GM18868 (cell line): ENCODE measurements around the gene ADGRB2.
A peak's percentile ranks its signal among the peaks of the same experiment; 100 is the strongest.

ENCODE experiments used
- ATAC-seq: cut with Tn5 transposase; IDR thresholded peaks from one replicate; pipeline ENCODE4 v1.9.1; 2021; ENCODE audit warnings: mild to moderate bottlenecking, moderate library complexity; ENCODE audit not compliant: unreplicated experiment

ADGRB2 gene

DNA sequence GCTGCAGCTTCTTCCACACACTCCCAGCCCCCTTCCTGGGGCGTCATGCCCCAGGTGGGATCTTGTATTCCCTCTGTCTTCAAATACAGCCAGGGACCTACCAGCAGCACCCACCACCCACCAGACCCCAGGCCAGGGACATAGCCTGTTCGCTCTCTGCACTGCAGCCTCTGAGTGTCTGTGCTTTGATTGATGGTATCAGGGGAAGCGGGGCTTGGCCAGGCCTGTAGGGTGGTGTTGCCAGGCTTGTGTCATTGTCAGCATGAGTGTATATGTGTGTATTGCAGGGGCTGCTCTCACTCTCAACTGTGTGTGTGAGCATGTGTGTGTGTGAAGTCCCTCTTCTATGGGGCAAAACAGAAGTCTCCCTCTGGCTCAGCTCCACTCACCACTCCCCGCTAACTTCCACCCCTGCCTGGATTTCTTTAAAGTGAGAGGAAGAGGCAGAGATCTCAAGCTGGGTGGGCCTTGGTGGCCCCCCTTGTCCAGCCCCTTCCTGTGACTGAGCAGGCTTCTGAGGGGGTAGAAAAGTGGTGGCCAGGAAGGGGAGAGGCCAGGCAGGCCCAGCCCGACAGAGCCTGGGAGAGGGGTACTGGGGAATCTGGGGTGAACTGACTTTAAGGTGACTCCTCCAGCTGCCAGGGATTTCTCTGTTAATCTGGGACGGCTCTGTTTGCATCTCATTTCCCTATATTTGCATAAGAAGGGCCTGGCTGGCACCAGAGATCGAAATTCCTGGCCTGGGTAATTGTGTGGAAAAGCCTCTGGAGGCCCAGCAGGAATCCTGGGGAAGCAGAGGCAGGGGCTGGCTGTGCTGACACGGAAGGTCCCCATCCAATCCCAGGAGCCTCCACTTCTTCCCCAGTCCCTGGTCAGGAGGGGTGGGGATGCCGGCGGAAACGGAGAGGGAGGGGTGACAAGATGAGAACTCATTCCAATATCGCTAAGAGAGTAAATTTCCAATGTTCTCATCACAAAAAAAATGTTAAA is 18.6 kb upstream of the ADGRB2 start:
- ATAC-seq: no peak

DNA sequence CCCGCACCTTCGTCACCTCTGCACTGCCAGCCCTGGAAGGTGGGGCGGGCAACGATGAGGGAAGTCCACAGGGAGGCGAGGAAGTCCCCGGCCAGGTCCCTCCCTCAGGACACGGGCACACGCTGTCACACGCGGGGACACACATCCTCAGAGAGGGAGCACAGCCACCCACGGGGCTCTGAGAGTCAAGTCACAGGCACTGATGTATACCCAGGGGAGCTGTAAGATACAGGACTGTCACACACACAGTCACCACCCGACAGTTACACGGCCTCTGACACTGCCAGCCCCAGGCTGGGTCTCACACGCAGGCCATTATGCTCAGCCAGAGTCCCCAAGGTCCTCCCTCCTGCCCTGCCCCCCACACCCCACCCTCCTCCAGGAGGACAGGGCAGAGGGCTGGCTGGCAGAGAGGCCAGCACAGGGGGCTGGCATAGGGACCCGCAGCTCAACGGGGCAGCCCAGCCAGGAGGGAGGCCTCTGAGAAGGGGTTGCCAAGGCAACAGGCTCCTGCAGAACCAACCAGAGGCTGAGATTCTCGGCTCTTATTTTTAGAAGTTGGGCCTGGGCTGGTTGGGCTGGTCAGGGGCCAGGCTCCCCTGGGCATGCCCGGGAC is 17.7 kb upstream of the ADGRB2 start:
- no peak for ATAC-seq

DNA sequence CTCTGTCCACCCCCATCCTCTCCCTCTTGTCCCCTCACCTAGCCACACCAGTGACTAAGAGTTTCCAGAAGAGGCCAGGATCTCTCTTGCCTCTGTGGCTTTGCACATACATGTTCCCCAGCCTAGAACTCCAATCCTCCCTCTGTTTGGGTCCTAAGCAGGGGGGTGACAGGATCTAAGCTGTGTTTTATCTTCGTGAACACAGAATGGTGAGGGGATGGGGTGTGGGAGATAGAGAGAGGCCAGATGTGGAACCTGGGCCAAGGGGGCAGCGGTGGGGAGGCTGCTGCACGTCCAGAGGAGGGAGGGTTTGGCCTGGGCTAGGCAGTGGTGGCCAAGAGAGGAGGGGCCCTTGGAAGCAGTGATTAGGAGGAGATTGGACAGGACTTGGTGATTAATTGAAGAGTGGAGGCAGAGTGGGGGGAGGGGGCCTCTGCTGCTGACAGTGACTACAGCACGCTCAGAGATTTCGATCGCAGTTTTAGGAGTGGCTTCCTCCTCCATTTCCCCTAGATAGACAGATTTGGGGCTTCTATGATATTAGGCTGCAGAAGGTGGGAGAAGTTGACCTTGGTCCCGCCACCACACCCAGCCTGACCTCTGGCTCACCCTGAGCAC is 17.1 kb upstream of the ADGRB2 start:
- no peak for ATAC-seq

DNA sequence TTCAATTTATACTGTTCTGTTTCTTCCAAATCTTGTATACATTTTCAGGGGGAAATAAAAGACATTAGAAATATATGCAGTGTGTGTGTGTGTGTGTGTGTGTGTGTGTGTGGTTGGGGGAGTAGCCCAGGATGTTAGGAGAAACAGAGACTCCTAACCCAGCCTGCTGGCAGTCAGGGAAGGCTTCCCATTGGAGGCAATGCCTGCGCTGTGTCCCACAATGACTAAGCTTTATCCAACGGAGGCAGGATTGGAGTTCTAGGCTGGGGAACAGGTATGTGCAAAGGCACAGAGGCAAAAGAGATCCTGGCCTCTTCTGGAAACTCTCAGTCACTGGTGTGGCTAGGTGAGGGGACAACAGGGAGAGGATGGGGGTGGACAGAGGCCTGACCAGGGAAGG is 16.5 kb upstream of the ADGRB2 start:
- ATAC-seq: no peak

DNA sequence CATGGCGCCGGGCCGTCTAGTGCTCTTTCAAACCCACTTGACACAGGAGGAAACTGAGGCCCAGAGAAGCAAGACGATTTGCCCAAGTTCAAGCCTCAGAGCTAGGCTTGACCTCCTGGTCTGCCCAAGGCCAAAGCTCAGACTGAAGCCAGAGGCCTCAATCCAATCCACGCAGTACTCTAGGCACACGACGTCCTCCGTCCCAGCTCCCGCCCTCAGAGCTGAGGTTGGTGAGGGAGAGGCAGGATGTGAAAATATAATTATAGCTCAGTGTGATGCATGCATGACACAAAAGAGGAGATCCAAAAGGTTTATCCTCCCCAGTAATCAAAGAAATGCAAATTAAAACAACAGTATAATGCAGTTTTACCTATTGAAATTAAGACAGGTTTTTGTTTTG is 15.5 kb upstream of the ADGRB2 start:
- no peak for ATAC-seq

DNA sequence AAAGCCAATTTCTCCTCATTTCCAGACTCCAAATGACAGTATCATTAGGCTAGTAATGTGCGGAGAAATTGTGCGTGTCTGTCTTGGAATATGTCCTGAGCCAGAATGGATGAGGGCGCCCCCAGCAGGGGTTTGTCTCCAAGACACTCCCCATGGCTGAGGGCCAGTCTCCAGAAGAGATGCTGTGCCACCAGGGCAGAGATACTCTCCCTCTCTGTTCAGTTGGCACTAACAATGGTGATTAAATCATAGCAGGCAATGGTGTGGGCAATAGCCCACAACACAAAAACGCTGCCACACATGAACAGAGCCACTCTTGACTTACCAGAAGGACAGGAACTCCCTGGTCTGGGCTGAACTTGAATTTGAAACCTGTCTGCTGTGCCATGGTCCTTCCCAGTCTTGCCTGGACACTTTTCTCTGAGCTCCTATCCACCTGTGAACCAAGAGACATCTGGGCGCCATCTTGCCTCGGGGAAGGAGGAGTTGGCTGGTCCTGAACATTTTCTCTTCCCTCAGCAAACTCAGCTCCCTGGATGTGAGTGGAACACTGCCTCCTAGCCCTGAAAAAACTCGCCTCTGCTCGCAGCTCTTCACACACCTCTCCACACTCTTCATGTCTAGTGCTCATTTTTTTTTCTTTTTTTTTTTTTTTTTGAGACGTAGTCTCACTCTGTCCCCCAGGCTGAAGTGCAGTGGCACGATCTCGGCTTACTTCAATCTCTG is 14.8 kb upstream of the ADGRB2 start:
- no peak for ATAC-seq

DNA sequence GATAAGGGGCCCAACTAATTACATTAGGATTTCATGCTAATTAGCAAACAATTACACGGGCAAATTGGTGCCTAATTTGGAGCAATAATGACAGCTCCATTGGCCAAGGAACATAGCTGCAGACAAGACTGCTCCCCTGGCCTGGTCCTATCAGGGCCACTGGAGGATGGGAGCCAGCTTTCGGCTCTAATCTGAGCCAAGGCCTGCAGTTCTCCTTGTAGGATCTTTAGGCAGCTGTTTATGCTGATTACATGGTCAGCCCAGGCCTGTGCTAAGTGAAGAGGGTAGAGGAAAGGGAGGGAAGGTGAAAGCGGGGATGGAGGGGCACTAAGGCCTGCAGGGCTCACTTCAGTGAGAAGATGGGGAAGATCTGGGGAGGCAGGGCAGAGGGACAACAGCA is 12.4 kb upstream of the ADGRB2 start:
- ATAC-seq: no peak

DNA sequence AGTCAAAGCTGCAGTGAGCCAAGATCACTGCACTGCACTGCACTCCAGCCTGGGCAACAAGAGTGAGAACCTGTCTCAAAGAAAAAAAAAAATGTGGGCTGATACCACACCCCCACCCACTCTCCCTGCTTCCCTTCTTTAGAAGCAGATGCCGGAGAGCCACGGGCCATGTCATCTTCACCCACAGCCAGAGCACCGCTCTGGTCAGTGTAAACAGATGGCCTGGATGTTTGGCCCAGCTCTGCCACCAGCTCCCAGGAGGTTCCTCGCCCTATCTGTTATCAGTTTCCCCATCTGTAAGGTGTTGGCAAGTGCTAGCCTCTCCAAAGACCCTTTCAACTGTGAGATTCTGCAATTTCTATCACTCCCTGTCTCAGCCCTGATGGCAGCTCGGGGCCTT is 11.9 kb upstream of the ADGRB2 start:
- no peak for ATAC-seq

DNA sequence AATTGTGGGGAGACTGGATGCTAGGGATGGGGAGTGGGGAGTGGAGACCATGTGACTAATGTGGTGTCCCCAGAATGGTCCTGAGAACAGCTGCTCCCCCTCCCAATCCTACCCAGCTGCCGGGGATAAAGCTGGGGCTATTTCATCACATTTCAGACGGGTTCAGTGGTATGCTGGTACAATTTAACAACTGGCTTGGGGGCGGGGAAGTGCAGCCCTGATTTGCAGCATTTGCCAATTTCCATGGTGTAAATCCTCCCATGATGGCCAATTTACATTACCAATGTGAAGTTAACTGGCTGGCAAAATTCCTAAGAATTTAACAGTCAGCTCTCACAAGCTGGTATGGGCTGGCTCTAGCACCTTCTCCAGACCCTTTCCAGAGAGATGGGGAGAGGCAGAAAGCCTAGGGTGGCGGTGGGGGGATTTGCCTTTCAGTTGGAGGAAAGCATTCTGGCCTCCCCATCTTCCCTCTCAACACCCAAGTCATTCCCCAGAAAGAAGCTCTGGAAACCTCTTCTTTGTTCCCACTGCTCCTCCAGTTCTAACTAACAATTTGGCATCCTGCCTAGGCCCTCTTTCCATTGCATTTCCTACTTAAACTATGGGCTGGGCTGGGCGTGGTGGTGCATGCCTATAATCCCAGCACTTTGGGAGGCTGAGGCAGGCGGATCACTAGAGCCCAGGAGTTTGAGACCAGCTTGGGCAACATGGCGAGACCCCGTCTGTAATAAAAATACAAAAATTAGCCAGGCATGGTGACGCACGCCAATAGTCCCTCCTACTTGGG is 11.3 kb upstream of the ADGRB2 start:
- no peak for ATAC-seq

DNA sequence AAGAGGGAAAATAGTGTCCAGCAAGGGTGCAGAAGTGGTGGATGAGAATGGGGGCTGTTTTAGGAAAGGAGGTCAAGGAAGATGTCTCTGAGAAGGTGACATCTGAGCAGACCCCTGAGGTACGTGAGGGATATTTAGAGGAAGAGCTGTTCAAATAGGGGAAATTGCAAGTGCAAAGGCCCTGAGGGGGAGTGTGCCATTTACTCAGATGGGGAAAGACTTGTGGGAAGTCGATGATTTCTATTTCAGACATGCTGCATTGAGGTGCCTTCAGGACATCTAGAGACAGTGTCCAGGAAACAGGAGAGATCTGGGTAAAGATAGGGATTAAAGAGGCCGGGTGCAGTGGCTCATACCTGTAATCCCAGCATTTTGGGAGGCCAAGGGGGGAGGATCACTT is 10.4 kb upstream of the ADGRB2 start:
- no peak for ATAC-seq

DNA sequence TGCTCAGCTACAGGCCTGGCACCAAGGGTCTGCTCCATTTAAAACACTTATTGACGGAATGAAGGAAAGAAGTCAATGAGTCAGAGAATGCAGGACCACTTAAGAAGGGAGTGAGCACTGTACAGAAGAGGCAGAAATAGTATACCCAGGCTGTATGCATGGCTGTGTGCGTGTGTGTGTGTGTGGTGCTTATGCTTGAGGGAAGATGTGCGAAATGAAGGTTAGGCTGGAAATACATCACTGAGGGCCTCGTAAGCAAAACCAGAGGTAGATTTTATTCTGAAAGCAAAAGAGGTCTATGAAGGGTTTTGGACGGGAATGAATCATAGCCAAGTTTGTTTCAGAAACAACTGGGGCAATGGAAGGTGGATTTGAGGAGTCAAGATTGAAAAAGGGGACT is 9.7 kb upstream of the ADGRB2 start:
- ATAC-seq: no peak

DNA sequence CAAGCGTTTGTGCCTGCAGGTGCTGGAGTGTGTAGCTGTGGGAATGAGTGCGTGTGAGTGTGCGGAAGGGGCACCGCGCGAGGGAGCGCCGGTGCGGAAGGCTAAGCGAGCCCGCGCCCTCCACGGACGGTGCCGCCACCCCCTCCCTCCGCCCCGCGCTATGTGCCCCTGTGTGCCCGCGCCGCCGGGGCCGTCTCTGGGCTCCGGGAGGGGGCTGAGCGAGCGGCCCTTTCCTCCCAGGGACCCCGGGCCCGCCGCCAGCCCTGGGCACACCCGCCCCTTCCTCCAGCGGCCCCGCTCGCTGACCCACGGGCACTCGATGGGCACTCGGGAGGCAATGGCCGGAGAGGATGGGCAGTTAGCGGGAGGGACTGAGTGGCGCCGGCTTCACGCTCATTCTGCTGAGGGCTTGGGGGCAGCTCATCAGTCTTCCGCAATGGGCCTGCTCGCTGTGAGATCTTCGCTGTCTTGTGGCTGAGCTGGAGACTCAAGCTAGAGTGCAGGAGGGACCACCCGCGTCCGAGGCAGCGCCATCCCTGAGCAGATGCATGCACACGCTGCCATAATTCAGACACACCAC is 8.6 kb upstream of the ADGRB2 start:
- no peak for ATAC-seq

DNA sequence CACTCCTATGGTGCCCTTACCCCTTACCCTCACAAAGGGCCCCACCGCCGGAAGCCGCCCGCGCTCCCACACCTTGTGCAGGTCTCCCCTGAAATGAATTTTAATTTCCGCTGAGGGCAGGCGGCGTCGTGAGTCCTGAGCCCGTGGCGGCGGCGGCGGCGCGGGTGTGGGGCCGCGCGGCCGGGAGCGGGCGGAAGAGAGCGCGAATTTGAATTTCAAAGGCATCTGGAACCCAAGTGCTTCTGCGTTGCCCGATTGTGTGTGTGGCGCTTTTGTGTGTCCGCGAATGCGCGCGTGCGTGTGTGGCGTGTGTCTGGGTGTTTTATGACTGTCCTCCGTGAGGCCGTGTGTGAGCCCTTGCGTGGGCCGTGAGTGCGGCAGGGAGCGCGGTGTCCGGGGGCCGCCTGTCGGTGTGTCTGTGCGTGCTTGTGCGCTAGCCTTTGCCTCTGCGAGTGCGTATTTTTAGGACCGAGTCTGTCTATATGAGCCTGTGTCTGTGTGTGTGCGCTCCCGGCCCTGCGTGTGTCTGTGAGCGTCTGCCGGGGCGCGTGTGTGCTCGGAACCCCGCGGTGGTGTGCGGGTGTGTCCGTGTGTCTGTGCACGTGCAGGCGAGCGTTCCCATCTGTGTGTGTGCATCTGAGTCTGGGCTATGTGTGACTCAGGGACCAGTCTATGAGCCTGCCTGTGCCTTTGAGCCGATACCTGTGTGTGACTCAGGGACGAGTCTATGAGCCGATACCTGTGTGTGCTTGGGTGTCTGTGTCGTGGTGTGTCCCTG is 7.9 kb upstream of the ADGRB2 start:
- no peak for ATAC-seq

DNA sequence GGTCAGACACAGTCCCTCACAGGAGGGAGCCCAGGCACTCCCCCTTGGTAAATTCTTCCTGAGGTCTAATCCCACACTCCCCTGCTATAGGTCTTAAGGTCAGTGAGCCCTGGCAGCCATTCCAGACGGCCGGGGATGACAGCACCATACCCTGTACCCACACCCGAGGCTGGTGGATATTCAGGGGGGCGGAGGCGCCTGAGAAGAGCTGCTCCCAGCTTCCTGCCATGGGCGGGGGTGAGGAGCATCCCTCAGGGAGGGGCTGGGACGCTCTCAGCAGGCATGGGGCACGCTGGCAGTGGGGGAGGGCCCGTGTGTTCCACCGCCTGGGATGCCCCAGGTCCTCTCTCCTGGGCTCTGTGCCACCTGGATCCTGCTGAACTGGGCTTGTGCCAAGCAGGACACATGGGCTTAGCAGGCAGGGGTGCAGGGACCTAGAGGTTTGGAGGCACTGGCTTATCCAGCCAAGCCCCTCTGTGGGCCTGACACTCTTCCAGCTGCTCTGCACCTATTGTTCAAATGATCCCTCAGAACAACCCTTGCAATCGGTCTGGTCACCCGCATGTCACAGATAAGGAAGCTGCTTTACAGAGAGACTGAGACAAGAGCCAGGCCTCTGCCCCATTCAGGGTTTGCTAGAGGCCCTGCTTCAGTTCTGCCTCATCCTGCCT is 5.7 kb upstream of the ADGRB2 start:
- ATAC-seq: no peak

DNA sequence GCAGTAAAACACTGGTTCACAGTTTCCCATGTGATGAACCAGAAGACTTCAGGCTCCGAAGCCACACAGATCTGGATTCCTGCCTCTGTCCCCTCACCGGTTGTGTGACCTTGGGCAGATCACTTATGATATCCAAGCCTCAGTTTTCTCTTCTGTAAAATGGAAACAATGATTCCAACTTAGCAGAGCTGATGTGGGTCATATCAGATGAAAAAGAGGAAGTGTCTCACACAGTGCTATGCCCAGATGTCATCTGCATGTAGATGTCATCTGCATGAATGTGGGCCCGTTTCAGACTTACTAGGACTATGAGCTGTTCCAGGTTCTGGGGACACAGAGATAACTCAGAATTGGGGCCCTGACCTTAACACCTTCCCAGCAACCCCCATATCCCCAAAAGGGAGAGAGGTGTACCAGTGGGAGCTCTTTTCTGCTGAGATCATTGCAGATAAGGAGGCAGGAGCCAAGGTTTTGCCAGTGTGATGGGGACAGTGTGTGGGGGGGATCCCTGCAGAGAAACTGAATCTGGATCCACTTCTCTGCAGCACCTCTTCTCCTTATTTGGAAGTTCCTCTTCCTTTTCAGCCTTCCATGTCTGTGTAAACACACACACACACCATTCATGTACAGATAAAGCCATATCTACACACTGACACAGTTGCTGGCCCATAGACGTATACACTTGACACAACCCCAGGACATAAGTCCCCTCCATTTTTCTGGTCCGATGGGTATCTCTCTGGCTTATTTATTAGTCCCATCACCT is 5.0 kb upstream of the ADGRB2 start:
- ATAC-seq: peak; percentile 42

DNA sequence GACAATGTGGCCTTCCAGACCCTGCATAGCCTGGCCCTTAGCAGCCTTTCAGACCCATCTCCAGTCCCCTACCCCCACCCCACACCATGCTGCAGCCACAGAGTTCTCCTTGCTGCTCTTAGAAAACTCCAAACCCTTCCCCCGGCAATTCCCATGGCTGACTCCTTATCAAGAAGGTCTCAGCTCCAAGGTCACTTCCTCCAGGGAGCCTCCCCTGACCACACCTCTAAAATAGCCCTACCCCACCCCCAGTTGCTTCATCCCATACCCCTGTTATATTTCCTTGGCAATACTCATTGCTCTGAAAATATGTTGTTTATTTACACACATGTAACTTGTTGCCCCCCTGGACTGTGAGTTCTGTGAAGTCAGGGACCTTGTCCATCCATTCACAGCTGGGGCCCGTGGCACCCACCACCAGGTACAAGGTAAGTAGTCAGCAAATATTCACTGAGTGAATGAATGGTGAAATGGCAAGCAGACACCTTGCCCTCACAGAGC is 4.3 kb upstream of the ADGRB2 start:
- no peak for ATAC-seq

DNA sequence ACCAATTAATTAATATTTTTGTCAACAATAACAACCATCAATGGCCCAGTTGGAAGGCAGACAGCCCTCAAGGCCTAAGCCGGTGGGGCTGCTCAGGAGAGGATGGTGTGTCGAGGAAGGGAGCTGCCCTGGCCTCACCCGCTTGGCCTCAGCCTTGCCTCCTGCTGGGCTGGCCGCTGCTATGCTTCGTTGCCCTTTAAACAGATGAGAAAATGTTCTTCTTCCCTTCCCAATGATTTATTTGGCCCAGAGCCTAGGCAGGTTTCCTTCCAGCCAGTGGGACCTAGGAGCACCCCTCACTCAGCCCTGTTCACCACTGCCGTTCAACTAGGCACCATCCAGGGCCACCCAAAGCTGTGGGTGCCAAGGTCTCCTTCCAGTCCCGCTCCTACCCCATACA is 3.1 kb upstream of the ADGRB2 start:
- ATAC-seq: no peak

DNA sequence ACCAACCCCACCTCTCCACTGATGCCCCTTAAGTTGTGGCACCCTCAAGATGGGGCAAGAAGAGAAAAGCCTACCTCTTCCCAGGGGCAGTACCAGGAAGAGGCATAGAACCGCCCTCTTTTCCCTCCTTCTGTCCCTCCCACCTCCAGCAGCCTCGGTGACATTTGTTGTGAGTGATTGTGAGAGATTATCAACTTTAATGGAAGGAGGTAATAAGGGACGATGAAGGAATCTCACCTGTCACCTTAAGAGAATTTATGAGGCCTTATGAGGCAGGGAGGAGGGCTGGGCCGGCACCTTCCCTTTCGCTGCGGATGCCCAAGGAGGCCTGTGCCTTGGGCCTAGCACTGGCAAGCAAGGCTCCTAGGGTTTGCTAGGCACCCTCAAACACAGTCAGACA is 1.4 kb upstream of the ADGRB2 start:
- ATAC-seq: no peak
